Esophagus muscularis mucosa (tissue), 4 donors: ENCODE results near the gene AMOTL2.

Source experiments
- EP300 ChIP-seq: sonication (generic); formaldehyde crosslinking; IDR thresholded peaks from one replicate; pipeline ENCODE4 v1.6.1; 2017; ENCODE audit warnings: antibody characterized with exemption
- POLR2A ChIP-seq: fragments of 450-650 bp; IDR thresholded peaks from one replicate; pipeline ENCODE4 v1.6.1; 2017; ENCODE audit warnings: antibody characterized with exemption, moderate library complexity, mild to moderate bottlenecking, low read depth
- POLR2AphosphoS5 ChIP-seq, 2 donors: sonication (generic); formaldehyde crosslinking; IDR thresholded peaks; one replicate each; pipeline ENCODE4 v1.6.1; 2017; ENCODE audit warnings: antibody characterized with exemption in 2 of 2
- TF ChIP-seq, protein P1 (sequence below), 3 experiments: fragments of 200-600 bp in 2 of 3; fragments of 450-650 bp in 1 of 3; sonication (generic) in 2 of 3; IDR thresholded peaks; one replicate each; pipeline ENCODE4 v1.5.1; 2017 to 2019; ENCODE audit warnings: antibody characterized with exemption in 3 of 3, mild to moderate bottlenecking in 2 of 3, moderate library complexity in 1 of 3

DNA sequence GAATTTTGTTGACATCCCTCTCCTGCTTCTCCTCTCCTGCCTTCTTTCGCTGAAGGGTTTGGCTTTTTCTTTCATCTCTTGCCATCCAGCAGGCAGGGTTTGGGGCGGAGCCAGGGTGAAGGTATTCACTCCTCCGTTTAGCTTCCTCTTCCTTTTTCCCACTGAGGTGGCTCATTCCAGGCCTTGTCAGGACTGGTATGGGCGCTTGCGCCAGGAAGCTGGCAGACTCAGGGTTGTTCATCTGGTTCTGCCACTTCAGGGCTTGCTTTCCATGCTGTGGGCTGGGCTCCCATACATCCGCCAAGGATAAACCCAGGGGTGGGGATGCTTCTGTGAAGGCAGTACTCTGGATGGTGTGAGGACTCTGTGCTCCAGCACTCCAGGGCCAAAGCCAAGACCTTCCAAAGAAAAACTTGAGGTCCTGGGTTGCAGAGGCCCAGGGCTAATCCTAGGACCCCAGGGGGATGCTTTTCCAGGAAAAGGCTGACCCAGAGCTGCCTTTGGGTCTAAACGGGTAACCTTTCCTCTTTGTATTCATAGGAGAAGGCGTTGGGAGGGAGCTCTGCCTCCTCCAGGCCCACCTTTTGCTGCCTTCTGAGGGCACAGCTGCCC lies 7.7 kb upstream of the AMOTL2 start:
- TF ChIP-seq POLR2A (no peak), EP300 (no peak), POLR2AphosphoS5 (IDR thresholded peaks at IDR 0.05) (no peak)
- TF ChIP-seq, protein P1, sequence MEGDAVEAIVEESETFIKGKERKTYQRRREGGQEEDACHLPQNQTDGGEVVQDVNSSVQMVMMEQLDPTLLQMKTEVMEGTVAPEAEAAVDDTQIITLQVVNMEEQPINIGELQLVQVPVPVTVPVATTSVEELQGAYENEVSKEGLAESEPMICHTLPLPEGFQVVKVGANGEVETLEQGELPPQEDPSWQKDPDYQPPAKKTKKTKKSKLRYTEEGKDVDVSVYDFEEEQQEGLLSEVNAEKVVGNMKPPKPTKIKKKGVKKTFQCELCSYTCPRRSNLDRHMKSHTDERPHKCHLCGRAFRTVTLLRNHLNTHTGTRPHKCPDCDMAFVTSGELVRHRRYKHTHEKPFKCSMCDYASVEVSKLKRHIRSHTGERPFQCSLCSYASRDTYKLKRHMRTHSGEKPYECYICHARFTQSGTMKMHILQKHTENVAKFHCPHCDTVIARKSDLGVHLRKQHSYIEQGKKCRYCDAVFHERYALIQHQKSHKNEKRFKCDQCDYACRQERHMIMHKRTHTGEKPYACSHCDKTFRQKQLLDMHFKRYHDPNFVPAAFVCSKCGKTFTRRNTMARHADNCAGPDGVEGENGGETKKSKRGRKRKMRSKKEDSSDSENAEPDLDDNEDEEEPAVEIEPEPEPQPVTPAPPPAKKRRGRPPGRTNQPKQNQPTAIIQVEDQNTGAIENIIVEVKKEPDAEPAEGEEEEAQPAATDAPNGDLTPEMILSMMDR (IDR thresholded peaks at IDR 0.05): no peak
